LNCAP (cell line): ENCODE measurements around the gene GZF1.

Source experiments
- CTCF ChIP-seq: fragments of 450-650 bp; IDR thresholded peaks from 2 replicates; pipeline ENCODE4 v1.5.1; 2017; ENCODE audit warnings: mild to moderate bottlenecking

The GZF1 gene

GRCh38 chr20:23336476-23336875 lies 25.5 kb upstream of the GZF1 start:
- no peak for TF ChIP-seq CTCF

DNA sequence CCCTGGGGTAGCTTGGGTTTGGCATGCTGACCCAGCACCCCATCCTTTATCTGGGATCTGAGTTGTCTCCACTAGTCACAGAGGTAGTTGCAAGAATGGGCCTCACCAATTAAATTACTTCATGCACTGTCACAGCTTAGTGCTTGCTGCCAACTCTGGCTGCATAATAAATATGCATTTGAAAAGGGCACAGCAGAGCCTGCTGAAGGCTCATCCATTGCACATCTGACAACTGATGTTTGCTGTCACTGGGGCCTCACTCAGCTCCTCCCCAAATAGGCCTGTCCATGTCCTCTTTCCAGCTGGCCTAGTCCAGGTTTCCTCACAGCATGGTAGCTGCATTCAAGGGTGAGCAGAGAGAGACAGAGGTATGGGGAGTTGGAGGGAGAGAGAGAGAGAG lies 24.7 kb upstream of the GZF1 start:
- no peak for TF ChIP-seq CTCF

- no peak for TF ChIP-seq CTCF
Observed at GRCh38 chr20:23339986-23340385, 22.0 kb upstream of the GZF1 start.

- peak; percentile 77 for TF ChIP-seq CTCF
Observed at GRCh38 chr20:23340524-23340923, 21.5 kb upstream of the GZF1 start.

DNA sequence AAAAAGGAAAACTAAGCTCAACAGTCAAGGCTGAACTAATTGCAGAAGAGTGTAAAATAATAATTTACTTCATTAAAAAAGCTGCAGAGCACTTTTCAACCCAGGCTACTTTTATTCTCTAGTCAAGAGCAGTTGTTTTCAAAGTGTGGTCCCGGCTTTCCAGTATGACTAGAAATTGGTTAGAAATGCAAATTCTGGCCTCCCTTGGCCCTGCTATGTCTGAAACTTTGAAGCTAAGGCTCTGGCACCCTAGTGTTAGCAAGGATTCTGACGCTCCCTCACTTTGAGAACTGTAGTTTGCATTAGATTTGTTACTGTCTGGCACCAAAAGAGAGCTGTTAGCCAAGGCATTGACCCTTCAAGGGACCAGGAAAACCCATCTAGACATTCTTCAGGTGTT lies 20.9 kb upstream of the GZF1 start:
- TF ChIP-seq CTCF: no peak

- TF ChIP-seq CTCF: no peak
Observed at GRCh38 chr20:23343590-23343989, 18.4 kb upstream of the GZF1 start.

- TF ChIP-seq CTCF: no peak
Observed at GRCh38 chr20:23344336-23344735, 17.6 kb upstream of the GZF1 start.

DNA sequence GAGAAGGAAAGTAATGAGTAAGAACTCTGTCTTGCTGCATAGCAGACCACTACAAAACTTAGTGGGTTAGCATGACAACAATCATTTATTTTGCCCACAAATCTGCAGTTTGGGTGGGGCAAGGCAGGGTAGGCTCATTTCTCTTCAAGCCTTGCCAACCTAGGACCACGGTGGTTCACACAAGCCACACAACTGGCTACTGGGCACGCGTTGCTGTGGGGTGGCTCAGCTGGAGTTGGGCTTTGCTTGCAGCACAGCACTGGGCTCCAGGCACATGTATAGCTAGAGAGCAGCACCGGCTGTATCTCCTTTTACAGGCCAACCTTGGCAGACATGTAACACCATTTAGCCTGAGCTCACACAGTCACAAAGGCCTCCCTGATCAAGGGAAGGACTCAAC lies 16.0 kb upstream of the GZF1 start:
- no peak for TF ChIP-seq CTCF
